Measurements from ENCODE around the gene PTPRG. TPM values are rescaled to one million over a fixed set of nuclear protein-coding genes. Genes with fewer than 3 reads are reported as not detected.

The PTPRG gene
- total RNA-seq, 1 experiment from 2014 or later = 69.3 TPM

GRCh38 chr3:61667814-61668213 is 106.4 kb downstream of the PTPRG start:
- no peaks in the 10 kb centered on the region for H3K9me3 ChIP-seq (ENCODE audit: control insufficient read depth, low read depth, low read length)
- H2BK12ac ChIP-seq (ENCODE audit: insufficient read length, low read depth, low read length) = no peak overlapping the region
- no peak overlapping the region for H3K27ac ChIP-seq (ENCODE audit: insufficient read length, low read depth, low read length)
- peaks cover 6 to 14% of the 10 kb centered on the region in 2 experiments; a peak in 4 of 5 replicates for H3K9me3 Mint-ChIP-seq
- no peak overlapping the region for H2BK15ac ChIP-seq (ENCODE audit: low read depth, low read length)
- H2AK5ac ChIP-seq (ENCODE audit: insufficient read length, low read length) = no peak overlapping the region
- H3K27me3 ChIP-seq (ENCODE audit: insufficient read depth, low read length) = no peaks in the 10 kb centered on the region
- no peak for TF ChIP-seq CTCF (conservative IDR thresholded peaks at IDR 0.05)
- H3T11ph ChIP-seq (ENCODE audit: low read length) = no peak overlapping the region
- no peak overlapping the region for H4K8ac ChIP-seq (replicated peaks; ENCODE audit: insufficient read length, low read depth, low read length)
- no peak overlapping the region for H3K18ac ChIP-seq (ENCODE audit: insufficient read length, low read depth, low read length)
- no peak overlapping the region for H3K27ac Mint-ChIP-seq
- H3K79me1 ChIP-seq (ENCODE audit: insufficient read depth, low read depth, low read length, poor library complexity, severe bottlenecking) = peaks cover 13% of the 10 kb centered on the region
- H3K79me2 ChIP-seq (ENCODE audit: insufficient read depth, low read length) = peaks cover 50% of the 10 kb centered on the region; the same call in 1 of the 2 replicates
- no peaks in the 10 kb centered on the region for H3K23me2 ChIP-seq (ENCODE audit: insufficient read length, low read depth, low read length, poor library complexity, severe bottlenecking)
- H3K9ac ChIP-seq (ENCODE audit: extremely low read depth, insufficient read length, low read length) = no peak overlapping the region
- H3K36me3 Mint-ChIP-seq (ENCODE audit: insufficient read depth in 1 of 3, low read depth in 3 of 3) = peaks cover 10 to 19% (median 12%) of the 10 kb centered on the region in 3 experiments; a peak in 6 of 7 replicates
- H4K5ac ChIP-seq (ENCODE audit: insufficient read length, low read depth, low read length) = no peak overlapping the region
- no peak overlapping the region for H3K4me2 ChIP-seq (ENCODE audit: insufficient read depth, insufficient read length, low read length)
- H4K91ac ChIP-seq (ENCODE audit: insufficient read length, low read depth, low read length) = no peak overlapping the region
- no peak overlapping the region for H3K56ac ChIP-seq (ENCODE audit: insufficient read length, low read depth, low read length)
- H3K14ac ChIP-seq (ENCODE audit: insufficient read depth, low read length) = no peak overlapping the region
- no peak overlapping the region for H2BK5ac ChIP-seq (ENCODE audit: insufficient read length, low read length)
- no peak overlapping the region for H3K4ac ChIP-seq (ENCODE audit: low read depth, low read length)
- no peak overlapping the region for H2BK20ac ChIP-seq (ENCODE audit: low read depth, low read length, poor library complexity, severe bottlenecking)
- peaks cover under 1% of the 10 kb centered on the region for H4K20me1 ChIP-seq (ENCODE audit: control insufficient read depth, insufficient read depth, insufficient read length)
- no peaks in the 10 kb centered on the region; the same call in 1 of the 2 replicates for H3K27me3 Mint-ChIP-seq (ENCODE audit: low read depth)
- peaks cover 17% of the 10 kb centered on the region for H3K4me1 ChIP-seq (ENCODE audit: insufficient read depth, low read length)
- no peak for DNase-seq
- no peak overlapping the region for H2BK120ac ChIP-seq (ENCODE audit: low read depth, low read length, poor library complexity, severe bottlenecking)
- no peak overlapping the region for H2AFZ ChIP-seq (ENCODE audit: low read length)
- H3K4me1 Mint-ChIP-seq = peaks cover 59 to 62% of the 10 kb centered on the region in 2 experiments
- H3K4me3 Mint-ChIP-seq = no peak overlapping the region
- no peak overlapping the region for H3K23ac ChIP-seq (ENCODE audit: insufficient read length, low read depth, low read length)
